Measurements from ENCODE around the gene ZFYVE28. TPM values are rescaled to one million over a fixed set of nuclear protein-coding genes. Genes with fewer than 3 reads are reported as not detected.

The ZFYVE28 gene
- total RNA-seq, 1 experiment from 2014 or later = 0.82 TPM

- Mint-ChIP-seq H3K27me3 (ENCODE audit: insufficient read depth, unreplicated experiment) (no peaks in the 10 kb centered on the region), H3K4me3 (ENCODE audit: unreplicated experiment) (no peak overlapping the region), H3K4me1 (ENCODE audit: low read depth, unreplicated experiment) (no peaks in the 10 kb centered on the region), H3K9me3 (ENCODE audit: unreplicated experiment) (peaks cover 8% of the 10 kb centered on the region), H3K36me3 (ENCODE audit: insufficient read depth, unreplicated experiment) (peaks cover 5% of the 10 kb centered on the region), H3K27ac (ENCODE audit: unreplicated experiment) (no peak overlapping the region)
- no TSS peak for BruUV-seq (replicated peaks)
- intact Hi-C loops (cut with micrococcal nuclease; ENCODE audit: unreplicated experiment) = no loop called here
- H3K9me3 ChIP-seq = peaks cover 4% of the 10 kb centered on the region; the same call in 1 of the 2 replicates
- TF ChIP-seq CTCF (IDR thresholded peaks at IDR 0.05; ENCODE audit: insufficient read depth in 1 of 2, low read depth in 1 of 2, low read length in 1 of 2, severe bottlenecking in 1 of 2, unreplicated experiment in 1 of 2) = no peak
- H3K4me1 ChIP-seq = no peaks in the 10 kb centered on the region
- ChIA-PET CTCF (no interaction called here), POLR2A (no interaction called here)
- no peaks in the 10 kb centered on the region for H3K27me3 ChIP-seq (replicated peaks; ENCODE audit: control insufficient read depth, insufficient read depth, low read length)
- no peaks in the 10 kb centered on the region for H3K36me3 ChIP-seq (ENCODE audit: control insufficient read depth, insufficient read depth, low read length)
- DNase-seq = no peak
- no peak overlapping the region for H3K4me3 ChIP-seq (ENCODE audit: low read depth, low read length)
Measured at GRCh38 chr4:2304877-2305561, 113.4 kb downstream of the ZFYVE28 start.

- DNase-seq = no peak
- Histone ChIP-seq H3K4me1 (no peaks in the 10 kb centered on the region), H3K27me3 (replicated peaks; ENCODE audit: control insufficient read depth, insufficient read depth, low read length) (no peaks in the 10 kb centered on the region), H3K36me3 (ENCODE audit: control insufficient read depth, insufficient read depth, low read length) (no peaks in the 10 kb centered on the region), H3K4me3 (ENCODE audit: low read depth, low read length) (no peak overlapping the region), H3K9me3 (peaks cover 4% of the 10 kb centered on the region; the same call in 1 of the 2 replicates)
- ChIA-PET CTCF (no interaction called here), POLR2A (no interaction called here)
- TF ChIP-seq CTCF (IDR thresholded peaks at IDR 0.05; ENCODE audit: insufficient read depth in 1 of 2, low read depth in 1 of 2, low read length in 1 of 2, severe bottlenecking in 1 of 2, unreplicated experiment in 1 of 2) = no peak
- Mint-ChIP-seq H3K36me3 (ENCODE audit: insufficient read depth, unreplicated experiment) (peaks cover 5% of the 10 kb centered on the region), H3K4me3 (ENCODE audit: unreplicated experiment) (no peak overlapping the region), H3K27ac (ENCODE audit: unreplicated experiment) (no peak overlapping the region), H3K4me1 (ENCODE audit: low read depth, unreplicated experiment) (no peaks in the 10 kb centered on the region), H3K9me3 (ENCODE audit: unreplicated experiment) (peaks cover 8% of the 10 kb centered on the region), H3K27me3 (ENCODE audit: insufficient read depth, unreplicated experiment) (no peaks in the 10 kb centered on the region)
- BruUV-seq (replicated peaks) = no TSS peak
- intact Hi-C loops (cut with micrococcal nuclease; ENCODE audit: unreplicated experiment) = no loop called here
Measured at GRCh38 chr4:2304321-2304876, 114.0 kb downstream of the ZFYVE28 start.

GRCh38 chr4:2303686-2304320, 114.6 kb downstream of the ZFYVE28 start:
- H3K4me1 ChIP-seq = no peaks in the 10 kb centered on the region
- no peak overlapping the region for H3K27ac Mint-ChIP-seq (ENCODE audit: unreplicated experiment)
- DNase-seq = no peak
- no peaks in the 10 kb centered on the region for H3K4me1 Mint-ChIP-seq (ENCODE audit: low read depth, unreplicated experiment)
- no peak overlapping the region for H3K4me3 Mint-ChIP-seq (ENCODE audit: unreplicated experiment)
- peaks cover 8% of the 10 kb centered on the region for H3K9me3 Mint-ChIP-seq (ENCODE audit: unreplicated experiment)
- peaks cover 4% of the 10 kb centered on the region; the same call in 1 of the 2 replicates for H3K9me3 ChIP-seq
- CTCF ChIA-PET = no interaction called here
- H3K27me3 ChIP-seq (replicated peaks; ENCODE audit: control insufficient read depth, insufficient read depth, low read length) = no peaks in the 10 kb centered on the region
- intact Hi-C loops (cut with micrococcal nuclease; ENCODE audit: unreplicated experiment) = no loop called here
- TF ChIP-seq CTCF (IDR thresholded peaks at IDR 0.05; ENCODE audit: insufficient read depth in 1 of 2, low read depth in 1 of 2, low read length in 1 of 2, severe bottlenecking in 1 of 2, unreplicated experiment in 1 of 2) = no peak
- peaks cover 2% of the 10 kb centered on the region for H3K27me3 Mint-ChIP-seq (ENCODE audit: insufficient read depth, unreplicated experiment)
- peaks cover 5% of the 10 kb centered on the region for H3K36me3 Mint-ChIP-seq (ENCODE audit: insufficient read depth, unreplicated experiment)
- no peaks in the 10 kb centered on the region for H3K36me3 ChIP-seq (ENCODE audit: control insufficient read depth, insufficient read depth, low read length)
- POLR2A ChIA-PET = no interaction called here
- no peak overlapping the region for H3K4me3 ChIP-seq (ENCODE audit: low read depth, low read length)
- BruUV-seq (replicated peaks) = no TSS peak

Measured in Caco-2 (cell line).